Femur (tissue), 1 donor: ENCODE measurements around the gene ZBTB22.
"Not testable (repeated sequence)": the region's sequence is repeated elsewhere in the genome, so short reads cannot be mapped to it uniquely, and the experiment has no call there.

Experiments used
- DNase-seq: peaks from one replicate; pipeline ENCODE4 v3.0.0-alpha.2; 2017

The ZBTB22 gene

GRCh38 chr6:33278810-33279209 lies 38.7 kb downstream of the ZBTB22 start:
- no peak for DNase-seq

- DNase-seq, result no peak
Measured at GRCh38 chr6:33278392-33278741, 39.2 kb downstream of the ZBTB22 start.

GRCh38 chr6:33277663-33278391 lies 39.7 kb downstream of the ZBTB22 start:
- peak; percentile 29 for DNase-seq

GRCh38 chr6:33276864-33277662 lies 40.5 kb downstream of the ZBTB22 start, which contains the start of gene B3GALT4:
TSS of gene B3GALT4 (plus strand) at chr6:33277123. CDS start at chr6:33277420, 297 bp downstream.
- DNase-seq, result peak; percentile 87

- no peak for DNase-seq
Measured at GRCh38 chr6:33276581-33276863, 41.0 kb downstream of the ZBTB22 start.

- DNase-seq, result not testable (repeated sequence)
Measured at GRCh38 chr6:33275795-33276580, 41.6 kb downstream of the ZBTB22 start.

GRCh38 chr6:33273924-33274902 lies 43.3 kb downstream of the ZBTB22 start:
- no peak for DNase-seq

GRCh38 chr6:33273129-33273923 lies 44.2 kb downstream of the ZBTB22 start:
- DNase-seq, result no peak

- no peak for DNase-seq
Measured at GRCh38 chr6:33272275-33273128, 45.0 kb downstream of the ZBTB22 start.

GRCh38 chr6:33271468-33272274 lies 45.9 kb downstream of the ZBTB22 start, which contains the start of the genes RPS18 and VPS52:
TSS of gene RPS18 (plus strand) at chr6:33272075. CDS start at chr6:33272120, 45 bp downstream.
TSS of gene VPS52 (minus strand) at chr6:33271876. CDS start at chr6:33271675, 201 bp downstream.
- peak; percentile 97 for DNase-seq

GRCh38 chr6:33271117-33271467 lies 46.5 kb downstream of the ZBTB22 start:
- no peak for DNase-seq
